OCI-LY7 (cell line): ENCODE measurements around the gene TRIM7.

Experiments
- CTCF ChIP-seq: fragments of 200-600 bp; sonication (generic); conservative IDR thresholded peaks from 2 replicates; pipeline ENCODE4 v1.5.1; 2014; ENCODE audit warnings: mild to moderate bottlenecking, antibody characterized with exemption, low read length, moderate library complexity, mixed read lengths
- EZH2phosphoT487 ChIP-seq: fragments of 200-600 bp; sonication (generic); IDR thresholded peaks from 2 replicates; pipeline ENCODE4 v1.6.1; 2018; ENCODE audit warnings: low read depth, borderline replicate concordance, mild to moderate bottlenecking, mixed run types, antibody characterized with exemption, low read length, moderate library complexity, mixed read lengths

DNA sequence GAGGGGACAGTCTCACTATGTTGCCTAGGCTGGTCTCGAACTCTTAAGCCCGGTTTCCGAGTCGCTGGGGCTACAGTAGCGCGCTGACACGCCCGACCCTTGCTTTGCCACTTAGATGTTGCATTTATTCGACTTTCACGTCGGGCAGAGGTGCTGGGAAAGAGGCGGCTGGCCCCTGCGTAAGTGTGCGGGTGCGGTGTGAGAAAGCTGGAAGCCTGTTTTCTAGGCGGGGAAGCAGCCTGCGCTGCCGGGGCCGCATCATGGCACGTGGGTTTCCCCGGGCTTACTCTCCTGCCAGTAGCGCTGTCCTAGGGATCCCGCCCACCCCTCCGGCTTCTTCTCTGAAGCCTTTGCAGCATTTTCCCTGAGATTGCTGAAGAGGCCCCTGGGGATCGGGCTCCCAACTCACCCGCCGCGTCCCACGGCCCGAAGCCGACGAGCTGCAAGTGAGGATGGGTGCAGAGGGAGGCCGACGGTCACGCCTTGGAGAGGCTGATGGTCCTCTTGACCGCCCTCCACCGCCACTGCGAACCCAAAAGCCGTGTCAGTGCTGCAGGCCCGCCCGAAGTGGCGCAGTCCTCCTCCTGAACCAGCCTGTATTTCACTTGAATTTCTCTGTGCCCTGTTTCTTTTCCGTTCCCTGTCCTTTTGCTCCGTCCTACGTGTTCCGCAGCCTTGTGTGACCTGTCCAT lies 12.3 kb upstream of the TRIM7 start:
- TF ChIP-seq CTCF (peak; percentile 67), EZH2phosphoT487 (no peak)
